ENCODE data around the gene TSPOAP1. TPM values are rescaled to one million over a fixed set of nuclear protein-coding genes. Genes with fewer than 3 reads are reported as not detected.

TSPOAP1 gene
- total and polyA plus RNA-seq, 2 of the 13 experiments (the other 11 are each of a cell fraction or from before 2014, with no cell fraction given): not detected

GRCh38 chr17:58365980-58366595 is 37.5 kb upstream of the TSPOAP1 start (continued):
- TF ChIP-seq ZNF782 (CRISPR knock-in tag; IDR thresholded peaks at IDR 0.05; ENCODE audit: borderline replicate concordance) (0 out of 2 replicates have a peak, but pooled peaks have one; percentile 45), NR2F1 (CRISPR knock-in tag; IDR thresholded peaks at IDR 0.05) (no peak), ZNF280B (CRISPR knock-in tag; IDR thresholded peaks at IDR 0.05; ENCODE audit: borderline replicate concordance) (no peak), DNMT3B (CRISPR knock-in tag; conservative IDR thresholded peaks at IDR 0.05) (no peak), ZSCAN9 (CRISPR knock-in tag; IDR thresholded peaks at IDR 0.05; ENCODE audit: borderline replicate concordance) (0 out of 2 replicates have a peak, but pooled peaks have one; percentile 29), ATM (IDR thresholded peaks at IDR 0.05; ENCODE audit: borderline replicate concordance) (no peak), FOSL2 (CRISPR knock-in tag; IDR thresholded peaks at IDR 0.05) (no peak), NR0B2 (CRISPR knock-in tag; IDR thresholded peaks at IDR 0.05) (no peak), NKX3-1 (CRISPR knock-in tag; IDR thresholded peaks at IDR 0.05) (no peak), ZNF674 (CRISPR knock-in tag; IDR thresholded peaks at IDR 0.05; ENCODE audit: low read depth) (no peak), SSRP1 (CRISPR knock-in tag; IDR thresholded peaks at IDR 0.05) (peak; percentile 56; the same call in 1 of the 2 replicates), ZKSCAN1 (IDR thresholded peaks at IDR 0.05; ENCODE audit: low read length) (no peak), MEF2D (CRISPR knock-in tag; IDR thresholded peaks at IDR 0.05) (no peak), ZNF687 (CRISPR knock-in tag; IDR thresholded peaks at IDR 0.05) (peak; percentile 29; the same call in 1 of the 2 replicates), GZF1 (CRISPR knock-in tag; IDR thresholded peaks at IDR 0.05) (no peak), HOXA5 (CRISPR knock-in tag; IDR thresholded peaks at IDR 0.05) (no peak), THYN1 (CRISPR knock-in tag; IDR thresholded peaks at IDR 0.05; ENCODE audit: borderline replicate concordance, low read depth) (no peak), FOXO4 (CRISPR knock-in tag; conservative IDR thresholded peaks at IDR 0.05) (no peak), ZFP36L1 (CRISPR knock-in tag; IDR thresholded peaks at IDR 0.05) (no peak), PAX8 (CRISPR knock-in tag; IDR thresholded peaks at IDR 0.05; ENCODE audit: borderline replicate concordance) (no peak), ZNF816 (CRISPR knock-in tag; IDR thresholded peaks at IDR 0.05; ENCODE audit: borderline replicate concordance) (no peak), MTF2 (CRISPR knock-in tag; IDR thresholded peaks at IDR 0.05; ENCODE audit: borderline replicate concordance) (no peak), RBFOX2 (IDR thresholded peaks at IDR 0.05; ENCODE audit: low read depth, low read length) (no peak), MAF1 (CRISPR knock-in tag; IDR thresholded peaks at IDR 0.05; ENCODE audit: borderline replicate concordance) (no peak)

All from HepG2 (cell line).